WTC11 (cell line): ENCODE results near the gene TRPM8. TPM values are rescaled to one million over a fixed set of nuclear protein-coding genes. Genes with fewer than 3 reads are reported as not detected.

Experiments
- ATAC-seq: fragments of 200-7000 bp; cut with Tn5 transposase; 2 replicates; pipeline ENCODE4 v1.10.0; 2021; ENCODE audit warnings: mild to moderate bottlenecking, moderate library complexity
- CTCF ChIA-PET: fragments of 300-600 bp; sonication (Branson Sonifier 250); formaldehyde crosslinking; loops from one replicate; lab custom pipeline; 2021; ENCODE audit warnings: antibody characterized with exemption; lab: Charles Lee
- POLR2A ChIA-PET: fragments of 350-600 bp; sonication (Branson Sonifier 250); formaldehyde crosslinking; loops from one replicate; lab custom pipeline; 2021; ENCODE audit warnings: antibody characterized with exemption; lab: Charles Lee
- DNase-seq: peaks from one replicate; pipeline ENCODE4 v3.0.0; 2021; ENCODE audit warnings: low spot score
- H3K27ac Mint-ChIP-seq: 2 replicates; pipeline ENCODE4 v1.8.0; 2021; ENCODE audit warnings: mixed read lengths
- H3K27me3 Mint-ChIP-seq: 2 replicates; pipeline ENCODE4 v1.8.0; 2021; ENCODE audit warnings: low read depth, mild to moderate bottlenecking, moderate library complexity, mixed read lengths
- H3K36me3 Mint-ChIP-seq: 2 replicates; pipeline ENCODE4 v1.8.0; 2021; ENCODE audit warnings: mixed read lengths
- H3K4me1 Mint-ChIP-seq: 2 replicates; pipeline ENCODE4 v1.8.0; 2022; ENCODE audit warnings: mixed read lengths
- H3K4me3 Mint-ChIP-seq: 2 replicates; pipeline ENCODE4 v1.8.0; 2021; ENCODE audit warnings: mild to moderate bottlenecking, moderate library complexity, mixed read lengths
- H3K9me3 Mint-ChIP-seq: 2 replicates; pipeline ENCODE4 v1.8.0; 2021; ENCODE audit warnings: mixed read lengths
- AR ChIP-seq: fragments of 250-450 bp; sonication (Bioruptor Pico); IDR thresholded peaks from 2 replicates; pipeline ENCODE4 v1.9.0; 2021; ENCODE audit warnings: mild to moderate bottlenecking
- ATF2 ChIP-seq: sonication (generic); formaldehyde crosslinking; IDR thresholded peaks from 2 replicates; pipeline ENCODE4 v1.8.1; 2022; ENCODE audit warnings: low read depth, missing genetic modification reagents, borderline replicate concordance
- ATF3 ChIP-seq: sonication (generic); formaldehyde crosslinking; conservative IDR thresholded peaks from 2 replicates; pipeline ENCODE4 v1.8.1; 2022; ENCODE audit warnings: mild to moderate bottlenecking, missing genetic modification reagents
- E2F1 ChIP-seq: sonication (generic); formaldehyde crosslinking; IDR thresholded peaks from 2 replicates; pipeline ENCODE4 v1.8.0; 2022; ENCODE audit warnings: mild to moderate bottlenecking, missing genetic modification reagents
- ETV6 ChIP-seq: sonication (generic); formaldehyde crosslinking; IDR thresholded peaks from 2 replicates; pipeline ENCODE4 v1.8.1; 2022; ENCODE audit warnings: mild to moderate bottlenecking, missing genetic modification reagents
- GABPB1 ChIP-seq: sonication (generic); formaldehyde crosslinking; IDR thresholded peaks from 2 replicates; pipeline ENCODE4 v1.8.1; 2023; ENCODE audit warnings: mild to moderate bottlenecking, missing genetic modification reagents
- GRHL2 ChIP-seq: fragments of 250-450 bp; sonication (Bioruptor Pico); IDR thresholded peaks from 2 replicates; pipeline ENCODE4 v1.8.0; 2022; ENCODE audit warnings: mild to moderate bottlenecking, moderate library complexity; ENCODE audit not compliant: insufficient replicate concordance, severe bottlenecking
- MLX ChIP-seq: sonication (generic); formaldehyde crosslinking; IDR thresholded peaks from 2 replicates; pipeline ENCODE4 v1.8.1; 2023; ENCODE audit warnings: mild to moderate bottlenecking, missing genetic modification reagents, moderate library complexity
- SOX15 ChIP-seq: fragments of 250-450 bp; sonication (Bioruptor Pico); IDR thresholded peaks from 2 replicates; pipeline ENCODE4 v1.9.0; 2021; ENCODE audit warnings: mild to moderate bottlenecking
- ZNF232 ChIP-seq: sonication (generic); formaldehyde crosslinking; IDR thresholded peaks from 2 replicates; pipeline ENCODE4 v1.8.0; 2022; ENCODE audit warnings: mild to moderate bottlenecking, missing genetic modification reagents
- ZNF281 ChIP-seq: sonication (generic); formaldehyde crosslinking; IDR thresholded peaks from 2 replicates; pipeline ENCODE4 v1.8.0; 2023; ENCODE audit warnings: mild to moderate bottlenecking, missing genetic modification reagents
- ZNF396 ChIP-seq: fragments of 250-450 bp; sonication (Bioruptor Pico); IDR thresholded peaks from 2 replicates; pipeline ENCODE4 v1.8.0; 2021; ENCODE audit warnings: mild to moderate bottlenecking, moderate library complexity, borderline replicate concordance
- ZNF416 ChIP-seq: fragments of 250-450 bp; sonication (Bioruptor Pico); IDR thresholded peaks from 2 replicates; pipeline ENCODE4 v1.9.0; 2021; ENCODE audit warnings: mild to moderate bottlenecking, inconsistent platforms
- total RNA-seq: library from RNA; stranded (reverse); gene quantifications from 3 replicates; pipeline ENCODE4 v1.2.3, GENCODE V29; 2021

Gene TRPM8
- total RNA-seq, 1 experiment from 2014 or later = 0.26 TPM

GRCh38 chr2:234001380-234002160, 84.4 kb downstream of the TRPM8 start (continued):
- TF ChIP-seq ATF2 (CRISPR knock-in tag) (no peak), ZNF281 (CRISPR knock-in tag) (no peak), GABPB1 (CRISPR knock-in tag) (no peak), MLX (CRISPR knock-in tag) (no peak), ZNF416 (CRISPR knock-in tag) (no peak), E2F1 (CRISPR knock-in tag) (no peak), ZNF232 (no peak), ETV6 (CRISPR knock-in tag) (no peak), GRHL2 (CRISPR knock-in tag) (no peak), ZNF396 (CRISPR knock-in tag) (no peak)
- TF ChIP-seq, all 79 proteins: peak for 0

- H3K9me3 Mint-ChIP-seq = no peaks in the 10 kb centered on the region
- no peak for ATAC-seq
- TF ChIP-seq ZNF232 (no peak), SOX15 (CRISPR knock-in tag) (no peak), AR (CRISPR knock-in tag) (no peak), ATF3 (CRISPR knock-in tag) (no peak)
- TF ChIP-seq, all 79 proteins: peak for 0
- Mint-ChIP-seq H3K4me3 (no peak overlapping the region), H3K27ac (no peak overlapping the region), H3K36me3 (no peaks in the 10 kb centered on the region), H3K27me3 (no peaks in the 10 kb centered on the region; the same call in 1 of the 2 replicates), H3K4me1 (peaks cover 13% of the 10 kb centered on the region)
- no peak for DNase-seq
- CTCF ChIA-PET = no interaction called here
- POLR2A ChIA-PET = interaction anchor here (0.5 kb wide), 1 partner anchor 275 kb away, joined by 3 read pairs; no protein-coding TSS in a partner anchor
Measured at GRCh38 chr2:234002281-234002680, 85.1 kb downstream of the TRPM8 start.
